GM12873 (cell line): Measurements from ENCODE around the gene VOPP1.

ENCODE experiments used
- TF ChIP-seq, protein P1 (sequence below): IDR thresholded peaks from 2 replicates; pipeline ENCODE4 v1.5.1; 2012; ENCODE audit warnings: low read depth, mild to moderate bottlenecking, moderate library complexity, low read length, control low read depth; ENCODE audit not compliant: insufficient read depth; ENCODE audit errors: missing control alignments

The VOPP1 gene

DNA sequence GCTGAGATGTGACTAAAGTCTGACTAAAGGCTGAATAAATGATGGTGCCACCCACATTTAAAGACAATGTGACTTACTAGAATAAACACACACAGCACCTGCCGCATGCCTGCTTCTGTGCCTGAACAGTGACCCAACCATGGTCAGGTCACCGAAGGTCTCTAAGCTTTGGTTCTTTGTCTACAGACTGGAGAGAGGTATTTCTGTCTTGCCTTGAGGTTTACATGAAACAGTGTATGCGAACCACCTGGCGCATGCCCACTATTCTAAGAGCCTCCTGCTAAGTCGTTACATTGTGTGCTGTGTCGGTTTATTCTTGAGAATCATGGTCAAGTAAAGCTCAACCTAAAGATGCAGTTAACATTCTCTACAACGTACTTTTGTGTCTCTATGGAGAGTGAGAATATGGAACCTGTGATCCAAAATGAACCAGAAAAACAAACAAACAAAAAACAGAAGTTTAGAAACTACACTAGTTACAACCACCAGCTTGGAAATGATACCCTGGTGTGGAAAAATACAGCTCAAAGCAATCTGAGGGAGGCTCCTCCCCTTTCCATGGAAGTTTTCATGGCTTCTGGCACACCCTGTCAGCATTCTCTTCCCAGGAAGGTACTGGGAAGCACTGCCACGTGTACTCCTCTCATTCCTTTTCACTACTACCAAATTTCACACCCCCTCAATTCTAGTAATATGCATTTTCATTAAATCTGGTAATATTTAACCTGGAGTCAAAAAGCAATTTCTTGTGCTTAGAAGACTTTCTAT is 40.0 kb downstream of the VOPP1 start:
- TF ChIP-seq, protein P1, sequence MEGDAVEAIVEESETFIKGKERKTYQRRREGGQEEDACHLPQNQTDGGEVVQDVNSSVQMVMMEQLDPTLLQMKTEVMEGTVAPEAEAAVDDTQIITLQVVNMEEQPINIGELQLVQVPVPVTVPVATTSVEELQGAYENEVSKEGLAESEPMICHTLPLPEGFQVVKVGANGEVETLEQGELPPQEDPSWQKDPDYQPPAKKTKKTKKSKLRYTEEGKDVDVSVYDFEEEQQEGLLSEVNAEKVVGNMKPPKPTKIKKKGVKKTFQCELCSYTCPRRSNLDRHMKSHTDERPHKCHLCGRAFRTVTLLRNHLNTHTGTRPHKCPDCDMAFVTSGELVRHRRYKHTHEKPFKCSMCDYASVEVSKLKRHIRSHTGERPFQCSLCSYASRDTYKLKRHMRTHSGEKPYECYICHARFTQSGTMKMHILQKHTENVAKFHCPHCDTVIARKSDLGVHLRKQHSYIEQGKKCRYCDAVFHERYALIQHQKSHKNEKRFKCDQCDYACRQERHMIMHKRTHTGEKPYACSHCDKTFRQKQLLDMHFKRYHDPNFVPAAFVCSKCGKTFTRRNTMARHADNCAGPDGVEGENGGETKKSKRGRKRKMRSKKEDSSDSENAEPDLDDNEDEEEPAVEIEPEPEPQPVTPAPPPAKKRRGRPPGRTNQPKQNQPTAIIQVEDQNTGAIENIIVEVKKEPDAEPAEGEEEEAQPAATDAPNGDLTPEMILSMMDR = no peak

DNA sequence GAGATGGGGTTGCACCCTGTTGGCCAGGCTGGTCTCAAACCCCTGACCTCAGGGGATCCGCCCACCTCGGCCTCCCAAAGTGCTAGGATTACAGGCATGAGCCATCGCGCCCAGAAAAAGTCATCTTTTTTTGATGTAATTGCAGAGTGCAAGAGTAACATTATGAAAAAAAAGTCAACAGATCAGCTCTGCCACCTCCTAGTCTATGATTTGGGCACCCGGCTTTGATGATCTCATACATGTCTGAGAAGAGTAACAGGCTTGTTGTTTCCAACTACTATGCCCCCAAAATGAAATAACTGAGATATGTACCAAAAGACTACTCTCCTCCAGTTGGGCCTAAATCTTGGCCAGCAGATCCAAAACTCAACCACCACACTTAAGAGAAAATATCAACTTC is 40.8 kb downstream of the VOPP1 start:
- TF ChIP-seq, protein P1 = no peak

DNA sequence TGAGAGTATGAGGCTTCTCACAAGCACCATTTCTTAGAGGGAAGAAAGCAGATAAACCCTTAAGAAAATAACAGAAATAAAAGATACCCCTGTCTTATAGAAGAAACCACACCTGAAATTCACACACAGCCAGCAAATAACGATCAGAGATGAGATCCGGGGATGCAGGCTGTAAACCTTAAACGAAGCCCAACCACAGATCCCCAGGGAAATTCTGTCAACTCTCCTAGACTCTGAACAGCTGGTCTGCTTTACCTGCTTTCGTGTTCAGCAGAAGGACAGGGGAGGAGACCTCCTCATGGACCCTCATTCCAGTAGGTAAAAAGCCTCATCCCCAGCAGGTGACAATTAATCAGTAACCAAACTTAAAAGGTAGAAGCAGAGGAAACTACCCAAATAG is 45.0 kb downstream of the VOPP1 start:
- TF ChIP-seq, protein P1 = no peak

DNA sequence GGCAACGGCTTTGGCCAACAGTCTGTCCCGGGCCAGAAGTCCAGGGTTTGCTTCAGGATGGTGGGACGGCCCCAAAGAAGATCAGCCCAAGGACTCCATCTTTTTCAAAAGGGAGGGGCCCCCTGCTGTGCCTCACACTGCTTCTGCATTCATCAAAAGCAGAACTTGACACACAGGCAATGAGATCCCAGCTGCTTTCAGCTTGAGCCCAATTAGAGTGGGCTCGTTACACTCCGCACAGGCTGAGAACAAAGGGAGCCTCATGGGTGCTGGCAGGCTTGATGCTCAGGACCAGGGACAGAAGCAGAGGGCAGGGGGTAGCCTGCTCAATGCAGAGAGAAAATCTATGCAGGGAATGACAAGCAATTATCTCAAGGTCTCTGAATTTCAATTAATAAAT is 45.5 kb downstream of the VOPP1 start:
- TF ChIP-seq, protein P1 = no peak

DNA sequence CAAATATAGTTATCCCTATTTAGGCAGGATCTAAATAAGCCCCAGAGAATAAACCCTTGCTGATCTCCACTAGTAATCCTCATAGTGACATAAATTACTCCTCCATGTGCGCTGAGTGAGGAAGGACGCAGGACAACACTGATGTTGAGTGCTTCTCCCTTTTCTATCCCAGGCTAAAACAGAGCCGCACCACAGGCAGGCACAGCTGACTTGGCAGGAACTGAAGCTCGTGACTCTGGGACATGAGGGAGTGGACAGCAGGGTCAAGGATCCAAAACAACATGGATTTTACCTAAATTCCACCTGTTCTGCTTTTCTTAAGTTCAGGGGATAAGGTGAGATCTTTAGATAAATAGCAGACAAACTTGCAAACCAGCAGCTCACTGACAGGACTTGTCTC is 46.0 kb downstream of the VOPP1 start:
- TF ChIP-seq, protein P1 = no peak

DNA sequence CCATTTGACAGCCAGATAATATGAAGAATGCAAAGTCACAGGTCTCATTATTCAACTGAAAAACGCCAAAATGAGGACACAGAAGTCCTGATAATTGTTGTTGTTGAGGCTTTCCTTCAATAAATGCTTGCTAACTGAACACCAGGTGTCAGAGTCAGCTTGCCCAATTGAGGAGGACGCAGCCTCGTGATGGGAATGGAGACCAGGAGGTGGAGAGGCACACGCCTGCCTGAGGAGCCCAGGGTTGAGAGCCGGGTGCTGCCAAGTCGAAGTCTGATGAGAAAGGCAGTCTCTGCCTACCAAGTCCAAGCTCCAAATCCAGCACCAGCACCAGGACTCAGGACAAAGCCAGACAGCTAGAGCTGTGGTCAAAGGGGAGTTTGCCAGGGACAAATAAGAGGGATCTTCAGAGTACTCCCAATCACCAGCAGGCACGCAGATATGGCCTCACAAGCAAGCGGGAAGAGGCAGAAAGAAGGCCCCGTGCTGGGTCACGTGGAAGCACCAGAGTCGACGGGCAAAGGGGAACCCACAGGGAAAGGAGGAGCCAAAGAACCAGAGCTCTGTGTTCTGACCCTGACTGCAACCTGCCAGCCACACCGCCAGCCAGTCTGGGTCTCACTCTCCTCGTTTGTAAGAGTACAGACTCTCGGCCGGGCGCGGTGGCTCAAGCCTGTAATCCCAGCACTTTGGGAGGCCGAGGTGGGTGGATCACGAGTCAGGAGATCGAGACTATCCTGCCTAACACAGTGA is 47.6 kb downstream of the VOPP1 start:
- TF ChIP-seq, protein P1 = no peak

DNA sequence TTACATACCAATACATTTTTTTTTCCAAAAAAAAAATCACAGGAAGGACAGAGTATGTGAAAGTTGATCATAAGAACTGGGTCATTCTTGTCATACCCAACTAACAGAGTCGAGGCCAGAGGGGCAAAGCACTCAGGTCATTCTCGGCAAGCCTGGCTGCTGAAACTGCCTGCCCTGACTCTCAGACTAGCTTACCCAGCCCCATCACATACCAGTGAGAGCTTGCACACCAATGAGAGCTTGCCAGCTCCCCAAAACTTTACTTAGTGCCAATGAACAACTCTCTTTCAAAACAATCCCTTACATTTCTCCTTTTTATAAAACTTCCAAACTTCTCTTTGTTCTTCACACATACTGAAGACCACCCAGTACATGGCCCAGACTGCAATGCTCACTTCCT is 48.9 kb downstream of the VOPP1 start:
- TF ChIP-seq, protein P1 = no peak
